Left forelimb (tissue), 1 donor: ENCODE measurements around the gene BCAR1.
A peak's percentile ranks its signal among the peaks of the same experiment; 100 is the strongest.

Experiments used
- DNase-seq: peaks from one replicate; pipeline ENCODE4 v3.0.0-alpha.2; 2018; ENCODE audit warnings: low spot score

Gene BCAR1

DNA sequence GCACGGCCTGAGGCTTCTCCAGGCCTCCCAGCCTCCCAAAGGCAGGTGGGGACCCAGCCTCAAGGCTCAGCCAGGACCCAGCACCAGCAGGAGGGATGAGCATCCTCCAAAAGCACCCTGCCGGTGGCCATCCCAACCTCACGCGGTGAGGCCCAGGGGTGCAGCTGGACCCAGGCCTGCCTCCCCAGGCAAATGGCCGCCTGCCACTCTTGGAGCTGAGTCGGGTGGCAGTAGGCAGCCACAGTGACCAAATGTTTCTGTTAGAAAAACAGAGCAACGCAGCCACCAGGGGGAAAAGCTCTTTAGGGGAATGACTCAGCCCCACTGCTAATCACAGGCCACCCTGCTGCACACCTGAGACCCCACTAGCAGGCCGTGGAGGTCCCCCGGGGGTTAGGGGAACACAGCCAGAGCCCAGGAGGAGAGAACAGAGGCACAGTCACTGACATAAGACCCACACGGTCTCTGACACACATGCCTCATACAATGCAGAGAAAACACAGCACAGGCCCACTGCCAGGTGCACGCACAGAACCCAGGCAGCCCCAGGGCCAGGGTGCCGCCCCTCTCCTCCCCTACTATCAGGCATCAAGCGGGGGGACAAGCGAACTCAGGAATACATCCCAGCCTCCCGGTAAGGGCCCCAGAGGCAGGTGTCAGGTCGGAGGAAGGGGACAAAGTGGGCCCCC is 12.4 kb downstream of the BCAR1 start:
- no peak for DNase-seq

DNA sequence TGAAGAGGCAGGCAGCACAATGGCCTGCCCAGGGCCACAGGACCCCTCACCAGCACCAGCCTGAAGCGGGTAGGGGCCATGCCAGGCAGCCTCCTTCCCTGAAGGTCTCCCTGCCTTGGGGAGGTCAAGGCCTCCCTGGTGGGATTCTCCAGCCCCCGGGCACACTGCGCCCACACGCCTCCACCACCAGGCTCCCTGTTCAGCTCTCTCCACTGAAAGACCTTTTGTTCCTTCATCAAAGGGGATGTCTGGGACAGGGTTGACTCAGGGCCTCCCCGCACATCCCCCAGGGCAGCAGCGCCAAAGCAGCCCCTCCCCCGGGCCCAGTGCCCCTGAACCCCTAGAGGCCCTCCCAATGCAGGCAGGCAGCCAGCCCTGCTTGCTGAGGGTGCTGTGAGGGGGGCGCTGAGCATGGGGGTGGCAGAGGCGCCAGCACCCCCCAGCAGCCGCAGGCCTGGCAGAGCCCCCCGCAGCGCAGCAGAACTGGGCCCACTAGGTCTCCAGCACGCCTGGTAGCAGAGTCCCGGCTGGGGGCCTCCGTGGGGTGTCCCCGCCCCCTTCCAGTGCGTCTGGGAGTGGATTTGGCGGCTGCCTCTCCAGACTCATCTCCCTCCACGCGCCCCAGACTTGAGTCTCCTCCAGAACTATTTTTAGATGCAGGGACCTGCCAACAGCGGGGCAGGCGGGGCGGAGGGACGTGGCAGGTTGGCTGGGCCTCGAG is 13.1 kb downstream of the BCAR1 start:
- peak; percentile 88 for DNase-seq

DNA sequence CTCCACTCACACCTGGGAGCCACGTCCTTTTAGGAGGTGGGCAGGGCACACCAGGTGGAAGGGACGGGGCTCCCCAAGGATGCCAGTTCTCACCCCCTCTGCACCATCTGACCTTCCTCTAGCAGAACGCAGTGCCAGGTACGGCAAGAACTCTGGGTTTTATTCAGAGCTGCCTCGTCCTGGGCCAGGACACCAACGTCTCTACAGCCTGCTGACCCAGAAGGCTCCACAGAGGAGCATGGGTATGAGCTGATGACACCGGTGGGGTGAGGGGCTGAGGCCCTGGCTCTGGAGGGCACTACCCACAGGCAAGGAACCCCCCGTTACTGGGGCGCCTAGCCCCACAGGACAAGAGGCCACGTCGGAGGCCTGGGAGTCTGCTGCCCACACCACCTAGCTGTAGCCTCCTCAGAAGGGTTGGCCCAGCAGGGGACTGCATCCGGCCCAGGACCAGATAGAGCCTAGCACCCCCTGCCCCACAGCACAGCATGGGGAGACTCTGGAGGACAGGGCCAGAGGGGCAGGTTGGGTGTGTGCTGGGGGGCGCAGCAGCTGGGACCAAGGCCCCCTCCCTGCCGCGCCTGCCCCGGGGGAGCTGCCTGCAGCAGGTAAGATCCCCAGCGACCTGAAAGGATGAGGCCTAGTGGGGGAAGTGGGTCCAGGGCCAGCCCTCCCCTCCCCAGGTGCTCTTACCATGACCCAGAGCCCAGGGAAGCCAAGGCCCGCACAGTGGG is 13.9 kb downstream of the BCAR1 start:
- no peak for DNase-seq

DNA sequence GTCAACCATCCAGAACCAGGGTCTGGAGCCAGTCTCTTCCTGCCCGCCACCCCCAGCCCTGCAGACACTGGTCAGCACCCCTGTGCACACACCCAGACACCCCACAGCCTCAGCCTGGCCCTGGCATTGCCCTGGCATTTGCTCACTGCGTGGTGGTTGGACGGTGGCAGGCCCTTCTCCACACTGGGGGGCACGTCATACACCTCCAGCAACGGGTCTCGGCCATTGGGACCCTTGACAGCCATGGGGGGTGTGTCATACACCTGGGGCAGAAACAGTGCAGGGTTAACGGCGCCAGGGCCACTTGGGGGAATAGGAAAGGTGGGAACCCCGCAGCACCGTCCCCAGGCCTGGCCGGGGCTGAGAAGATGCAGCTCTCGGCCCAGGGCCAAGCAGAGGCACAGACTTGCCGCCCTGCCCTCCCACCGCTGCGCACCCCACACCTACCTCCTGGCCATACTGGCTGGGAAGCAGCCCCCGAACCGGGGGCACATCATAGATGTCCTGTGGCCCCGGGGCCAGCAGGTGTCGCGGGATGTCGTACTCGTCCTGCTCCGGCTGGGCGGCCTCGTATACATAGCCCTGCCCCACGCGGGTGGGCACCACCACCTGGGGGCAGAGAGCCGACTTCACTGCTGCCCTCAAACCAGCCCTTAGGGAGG is 14.6 kb downstream of the BCAR1 start:
- peak; percentile 61 for DNase-seq

DNA sequence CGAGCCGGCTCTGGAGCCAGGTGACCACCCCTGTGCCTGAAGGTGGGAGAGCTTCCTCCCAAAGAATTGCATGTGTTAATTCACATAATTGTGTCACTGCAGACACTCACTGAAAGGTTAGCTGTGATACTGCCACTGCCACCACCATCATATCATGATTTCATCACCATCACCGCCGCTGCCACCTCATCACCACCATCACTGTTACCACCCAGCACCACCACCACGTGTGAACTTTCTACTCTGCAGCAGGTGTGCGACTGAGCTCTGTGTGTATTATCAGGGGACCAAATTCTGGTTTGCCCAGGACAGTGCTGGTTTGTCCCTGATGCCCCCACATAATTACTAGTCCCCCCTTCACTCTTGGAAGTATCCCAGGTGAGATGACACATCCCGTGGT is 15.2 kb downstream of the BCAR1 start:
- DNase-seq, result no peak

- DNase-seq, result no peak
These were observed 15.7 kb downstream of the BCAR1 start for GRCh38 chr16:75235721-75236193.

GRCh38 chr16:75234856-75235696 is 16.3 kb downstream of the BCAR1 start:
- no peak for DNase-seq

GRCh38 chr16:75233611-75233938 is 17.8 kb downstream of the BCAR1 start:
- DNase-seq, result no peak

GRCh38 chr16:75231570-75231969 is 19.9 kb downstream of the BCAR1 start:
- no peak for DNase-seq

DNA sequence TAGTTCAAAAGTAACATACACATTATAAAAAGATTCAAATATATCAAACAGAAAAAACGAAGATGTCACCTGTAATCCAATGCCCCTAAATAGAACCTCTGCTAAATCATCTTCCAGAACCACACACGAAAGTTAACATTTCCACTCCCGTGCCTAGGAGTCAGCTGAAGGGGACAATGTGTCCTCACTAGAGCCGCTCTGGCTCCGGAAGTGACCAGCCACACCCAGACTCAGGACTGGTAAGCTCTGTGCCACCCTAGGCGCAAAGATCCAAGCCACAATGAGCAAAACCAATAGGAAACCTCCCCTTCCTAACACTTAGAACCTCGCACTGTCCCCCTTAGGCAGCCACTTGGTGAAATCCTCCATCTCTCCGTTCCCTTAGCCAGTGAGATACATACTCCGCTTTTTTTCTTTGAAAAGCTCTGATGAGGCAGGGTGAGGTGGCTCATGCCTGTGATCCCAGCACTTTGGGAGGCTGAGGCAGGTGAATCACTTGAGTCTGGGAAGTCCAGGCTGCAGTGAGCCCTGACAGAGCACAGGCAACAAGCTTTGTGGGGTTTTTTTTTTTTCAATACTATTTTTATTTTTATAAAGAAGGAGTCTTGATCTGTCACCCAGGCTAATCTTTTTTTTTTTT is 20.8 kb downstream of the BCAR1 start:
- no peak for DNase-seq

- DNase-seq, result no peak
These were observed 22.0 kb downstream of the BCAR1 start for GRCh38 chr16:75229172-75230031.

DNA sequence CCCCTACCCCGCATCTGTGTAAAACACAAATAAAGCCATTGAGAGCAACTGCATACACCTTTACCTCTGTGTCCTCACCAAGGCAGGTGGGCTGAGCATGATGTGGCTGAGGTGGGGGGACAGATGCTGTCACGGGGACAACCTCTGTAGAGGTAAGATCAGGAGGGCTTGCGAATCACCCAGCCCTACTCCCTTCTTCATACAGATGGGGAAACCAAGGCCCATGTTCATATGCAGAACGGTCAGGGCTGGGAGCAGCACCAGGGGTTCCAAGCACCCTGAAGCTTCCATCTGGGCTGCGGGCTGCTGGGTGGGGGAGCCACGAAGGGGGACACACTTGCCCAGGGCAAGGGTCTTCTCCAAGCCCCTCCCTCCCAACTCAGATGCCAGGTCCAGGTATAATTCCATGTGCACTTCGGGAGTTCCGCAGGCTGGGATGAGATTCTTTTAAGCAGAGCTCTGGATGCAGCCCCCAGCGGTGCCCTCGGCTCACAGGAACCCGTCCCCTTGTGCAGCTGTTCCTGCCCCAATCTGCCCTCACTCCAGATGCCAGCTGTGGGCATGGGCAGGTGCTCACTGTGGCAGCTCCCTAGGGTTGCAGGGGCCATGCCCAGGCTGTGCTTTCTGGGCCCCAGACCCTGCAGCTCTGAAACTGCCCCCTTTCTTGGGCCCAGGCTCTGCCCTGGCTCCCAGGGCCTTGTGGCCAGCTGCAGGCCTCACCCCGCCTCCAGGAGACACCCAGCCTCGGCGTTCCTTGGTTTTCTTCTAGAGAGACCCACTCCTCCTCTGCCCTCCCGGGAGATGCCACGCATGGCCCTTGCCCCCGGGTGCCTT is 23.1 kb downstream of the BCAR1 start:
- DNase-seq, result no peak

GRCh38 chr16:75227361-75228142 is 23.9 kb downstream of the BCAR1 start:
- DNase-seq, result no peak

DNA sequence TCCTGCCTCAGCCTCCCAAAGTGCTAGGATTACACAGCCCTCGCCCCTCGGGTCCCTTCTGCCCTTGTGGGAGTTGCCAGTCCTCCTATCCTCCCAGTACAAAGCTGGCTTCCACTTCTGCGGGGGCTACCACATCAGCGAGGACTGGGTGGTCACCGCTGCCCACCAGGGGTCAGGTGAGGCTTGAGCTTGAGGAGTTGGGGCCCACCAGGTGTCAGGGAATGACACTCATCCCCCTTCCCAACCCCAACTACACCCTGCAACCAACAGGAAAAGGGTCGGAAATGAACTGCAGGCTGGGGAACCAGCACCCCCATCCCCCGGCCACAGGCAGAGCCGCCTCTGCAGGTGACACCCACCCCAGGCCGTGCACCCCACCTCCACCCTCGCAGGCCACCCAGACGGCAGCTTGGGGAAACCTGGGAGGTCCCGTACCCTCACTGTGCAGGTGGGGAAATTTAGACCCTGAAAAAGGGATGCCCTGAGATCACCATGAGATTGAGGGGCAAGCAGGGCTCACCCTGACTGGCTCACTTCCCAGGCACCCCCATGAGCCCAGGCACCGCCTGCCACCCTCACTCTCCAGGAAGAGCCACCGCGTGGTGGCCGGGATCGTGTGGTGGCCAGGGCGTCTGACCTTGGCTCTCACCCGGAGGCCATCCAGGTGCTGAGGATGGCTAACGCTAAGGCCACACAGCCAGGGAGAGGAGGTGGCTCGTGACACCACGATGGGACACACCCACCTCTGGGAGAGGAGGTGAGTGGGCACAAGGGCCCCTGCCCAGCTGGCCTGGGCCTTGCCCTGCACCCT is 24.7 kb downstream of the BCAR1 start:
- no peak for DNase-seq

DNA sequence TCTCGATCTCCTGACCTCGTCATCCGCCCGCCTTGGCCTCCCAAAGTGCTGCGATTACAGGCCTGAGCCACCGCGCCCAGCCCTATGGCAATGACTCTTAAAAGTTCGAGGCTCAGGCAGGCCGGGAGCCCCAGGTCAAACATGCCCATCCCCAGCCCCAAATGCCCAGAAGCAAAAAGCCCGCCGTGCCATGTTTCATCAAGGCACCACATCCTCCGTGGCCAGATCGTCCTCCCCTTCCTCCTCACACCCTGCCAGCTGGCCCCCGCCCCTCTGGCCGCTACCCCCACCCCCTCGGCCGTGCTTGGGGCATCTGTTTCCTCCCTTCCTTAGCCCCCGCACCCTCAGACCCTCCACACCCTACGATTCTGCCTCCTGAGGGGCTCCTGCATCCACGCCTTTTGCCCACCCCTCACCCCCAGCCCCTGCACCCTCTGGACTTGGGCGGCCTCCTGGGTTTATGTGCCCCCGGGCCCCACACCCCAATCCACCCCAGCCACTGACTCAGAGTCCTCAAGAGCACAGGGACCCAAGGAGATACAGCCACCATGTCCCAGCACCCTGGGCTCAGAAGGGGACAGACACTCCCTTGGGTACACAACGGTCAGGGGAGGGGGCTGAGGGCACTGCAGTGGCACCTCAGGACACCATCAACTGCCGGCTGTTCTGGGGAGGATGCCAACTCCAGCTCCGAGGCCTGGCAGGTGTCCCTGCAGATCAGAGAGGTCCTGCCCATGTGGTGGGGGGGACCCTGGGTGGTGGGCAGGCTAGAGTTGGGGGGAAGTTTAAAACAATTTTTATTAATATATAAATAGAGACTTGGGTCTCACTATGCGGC is 25.5 kb downstream of the BCAR1 start:
- peak; percentile 65 for DNase-seq

- no peak for DNase-seq
These were observed 26.3 kb downstream of the BCAR1 start for GRCh38 chr16:75225092-75225491.
